ENCODE data around the gene NEUROD2. TPM values are rescaled to one million over a fixed set of nuclear protein-coding genes. Genes with fewer than 3 reads are reported as not detected.

The NEUROD2 gene
- total and polyA plus RNA-seq, 2 of the 13 experiments (the other 11 are each of a cell fraction or from before 2014, with no cell fraction given): not detected

DNA sequence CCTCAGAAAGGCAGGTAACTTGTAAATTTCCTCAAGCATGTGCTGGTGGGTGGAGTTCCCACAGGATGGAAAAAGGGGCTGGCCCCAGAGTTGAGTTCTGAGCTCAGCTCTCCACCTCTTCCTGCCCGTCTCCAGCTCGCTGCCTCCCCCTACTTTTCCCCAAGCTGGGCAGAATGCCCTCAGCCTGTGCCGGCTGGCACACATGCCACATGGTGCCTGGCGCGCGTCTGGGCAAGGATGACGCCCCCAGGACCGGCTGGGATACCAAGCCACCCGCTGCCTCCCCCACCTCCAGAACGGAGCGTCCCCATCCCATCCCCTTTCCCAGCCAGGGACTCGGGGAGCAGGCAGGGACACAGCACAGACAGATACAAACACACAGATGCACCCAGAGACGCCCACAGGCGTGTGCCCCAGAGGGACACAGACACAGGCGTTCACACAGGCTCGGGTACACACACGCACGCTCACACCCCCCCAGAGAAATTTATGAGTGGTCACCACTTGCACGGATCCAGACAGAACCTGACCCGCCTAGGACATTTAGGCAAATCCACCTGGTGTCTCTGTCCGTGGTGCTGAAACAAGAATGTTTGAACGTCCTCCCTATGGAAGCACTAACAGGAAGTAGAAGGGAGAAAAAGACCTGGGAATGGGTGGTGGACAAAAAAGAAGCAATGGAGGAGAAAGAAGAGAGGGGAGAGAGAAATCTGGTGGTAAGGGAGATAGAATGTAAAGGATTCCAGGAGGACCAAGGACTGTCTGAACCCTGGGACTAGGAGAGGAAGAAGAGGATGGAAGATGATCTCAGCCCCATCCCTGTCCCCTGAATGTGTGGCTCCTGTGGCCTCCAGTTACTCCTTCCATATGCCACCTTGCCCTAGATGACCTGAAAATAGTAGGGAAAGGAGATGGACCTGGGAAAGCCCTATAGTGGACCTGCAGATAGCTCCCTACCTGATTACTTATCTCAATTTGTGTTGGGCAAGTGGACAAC, 15.5 kb downstream of the NEUROD2 start (continued):
- TF ChIP-seq, protein P1, sequence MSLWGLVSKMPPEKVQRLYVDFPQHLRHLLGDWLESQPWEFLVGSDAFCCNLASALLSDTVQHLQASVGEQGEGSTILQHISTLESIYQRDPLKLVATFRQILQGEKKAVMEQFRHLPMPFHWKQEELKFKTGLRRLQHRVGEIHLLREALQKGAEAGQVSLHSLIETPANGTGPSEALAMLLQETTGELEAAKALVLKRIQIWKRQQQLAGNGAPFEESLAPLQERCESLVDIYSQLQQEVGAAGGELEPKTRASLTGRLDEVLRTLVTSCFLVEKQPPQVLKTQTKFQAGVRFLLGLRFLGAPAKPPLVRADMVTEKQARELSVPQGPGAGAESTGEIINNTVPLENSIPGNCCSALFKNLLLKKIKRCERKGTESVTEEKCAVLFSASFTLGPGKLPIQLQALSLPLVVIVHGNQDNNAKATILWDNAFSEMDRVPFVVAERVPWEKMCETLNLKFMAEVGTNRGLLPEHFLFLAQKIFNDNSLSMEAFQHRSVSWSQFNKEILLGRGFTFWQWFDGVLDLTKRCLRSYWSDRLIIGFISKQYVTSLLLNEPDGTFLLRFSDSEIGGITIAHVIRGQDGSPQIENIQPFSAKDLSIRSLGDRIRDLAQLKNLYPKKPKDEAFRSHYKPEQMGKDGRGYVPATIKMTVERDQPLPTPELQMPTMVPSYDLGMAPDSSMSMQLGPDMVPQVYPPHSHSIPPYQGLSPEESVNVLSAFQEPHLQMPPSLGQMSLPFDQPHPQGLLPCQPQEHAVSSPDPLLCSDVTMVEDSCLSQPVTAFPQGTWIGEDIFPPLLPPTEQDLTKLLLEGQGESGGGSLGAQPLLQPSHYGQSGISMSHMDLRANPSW (CRISPR knock-in tag; IDR thresholded peaks at IDR 0.05; ENCODE audit: borderline replicate concordance): no peak
- TF ChIP-seq ASH2L (IDR thresholded peaks at IDR 0.05; ENCODE audit: insufficient read length, low read depth, low read length): no peak
- TF ChIP-seq ZNF430 (CRISPR knock-in tag; IDR thresholded peaks at IDR 0.05): peak; percentile 87; the same call in 1 of the 2 replicates
- TF ChIP-seq, protein P2, sequence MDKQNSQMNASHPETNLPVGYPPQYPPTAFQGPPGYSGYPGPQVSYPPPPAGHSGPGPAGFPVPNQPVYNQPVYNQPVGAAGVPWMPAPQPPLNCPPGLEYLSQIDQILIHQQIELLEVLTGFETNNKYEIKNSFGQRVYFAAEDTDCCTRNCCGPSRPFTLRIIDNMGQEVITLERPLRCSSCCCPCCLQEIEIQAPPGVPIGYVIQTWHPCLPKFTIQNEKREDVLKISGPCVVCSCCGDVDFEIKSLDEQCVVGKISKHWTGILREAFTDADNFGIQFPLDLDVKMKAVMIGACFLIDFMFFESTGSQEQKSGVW (CRISPR knock-in tag; IDR thresholded peaks at IDR 0.05; ENCODE audit: borderline replicate concordance): no peak
- no peak; the same call in 1 of the 2 replicates for TF ChIP-seq ZFYVE20 (CRISPR knock-in tag; IDR thresholded peaks at IDR 0.05; ENCODE audit: borderline replicate concordance, low read depth)
- TF ChIP-seq, protein P3, sequence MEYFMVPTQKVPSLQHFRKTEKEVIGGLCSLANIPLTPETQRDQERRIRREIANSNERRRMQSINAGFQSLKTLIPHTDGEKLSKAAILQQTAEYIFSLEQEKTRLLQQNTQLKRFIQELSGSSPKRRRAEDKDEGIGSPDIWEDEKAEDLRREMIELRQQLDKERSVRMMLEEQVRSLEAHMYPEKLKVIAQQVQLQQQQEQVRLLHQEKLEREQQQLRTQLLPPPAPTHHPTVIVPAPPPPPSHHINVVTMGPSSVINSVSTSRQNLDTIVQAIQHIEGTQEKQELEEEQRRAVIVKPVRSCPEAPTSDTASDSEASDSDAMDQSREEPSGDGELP (IDR thresholded peaks at IDR 0.05; ENCODE audit: borderline replicate concordance, low read depth): peak; percentile 51; the same call in 1 of the 2 replicates
- TF ChIP-seq ZNF124 (CRISPR knock-in tag; IDR thresholded peaks at IDR 0.05): peak; percentile 81; the same call in 1 of the 2 replicates
- TF ChIP-seq SOX5 (CRISPR knock-in tag; IDR thresholded peaks at IDR 0.05; ENCODE audit: borderline replicate concordance): peak; percentile 41; the same call in 1 of the 2 replicates
- TF ChIP-seq MTA1 (CRISPR knock-in tag; IDR thresholded peaks at IDR 0.05; ENCODE audit: borderline replicate concordance): no peak
- TF ChIP-seq RFX1 (IDR thresholded peaks at IDR 0.05): no peak
- TF ChIP-seq RARA (CRISPR knock-in tag; IDR thresholded peaks at IDR 0.05): peak; percentile 59
- no peak for TF ChIP-seq ZNF24 (IDR thresholded peaks at IDR 0.05)
- no peak for TF ChIP-seq RBAK (CRISPR knock-in tag; IDR thresholded peaks at IDR 0.05)
- TF ChIP-seq ATAD3A (CRISPR knock-in tag; IDR thresholded peaks at IDR 0.05): no peak
- TF ChIP-seq SP4 (CRISPR knock-in tag; IDR thresholded peaks at IDR 0.05): no peak
- 0 out of 2 replicates have a peak, but pooled peaks have one; percentile 51 for TF ChIP-seq BRCA1 (CRISPR knock-in tag; IDR thresholded peaks at IDR 0.05)
- TF ChIP-seq, protein P4, sequence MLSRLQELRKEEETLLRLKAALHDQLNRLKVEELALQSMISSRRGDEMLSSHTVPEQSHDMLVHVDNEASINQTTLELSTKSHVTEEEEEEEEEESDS (CRISPR knock-in tag; IDR thresholded peaks at IDR 0.05; ENCODE audit: borderline replicate concordance): no peak
- no peak for TF ChIP-seq SOX6 (IDR thresholded peaks at IDR 0.05)
- TF ChIP-seq SOX6 (CRISPR knock-in tag; IDR thresholded peaks at IDR 0.05): no peak
- TF ChIP-seq, protein P5, sequence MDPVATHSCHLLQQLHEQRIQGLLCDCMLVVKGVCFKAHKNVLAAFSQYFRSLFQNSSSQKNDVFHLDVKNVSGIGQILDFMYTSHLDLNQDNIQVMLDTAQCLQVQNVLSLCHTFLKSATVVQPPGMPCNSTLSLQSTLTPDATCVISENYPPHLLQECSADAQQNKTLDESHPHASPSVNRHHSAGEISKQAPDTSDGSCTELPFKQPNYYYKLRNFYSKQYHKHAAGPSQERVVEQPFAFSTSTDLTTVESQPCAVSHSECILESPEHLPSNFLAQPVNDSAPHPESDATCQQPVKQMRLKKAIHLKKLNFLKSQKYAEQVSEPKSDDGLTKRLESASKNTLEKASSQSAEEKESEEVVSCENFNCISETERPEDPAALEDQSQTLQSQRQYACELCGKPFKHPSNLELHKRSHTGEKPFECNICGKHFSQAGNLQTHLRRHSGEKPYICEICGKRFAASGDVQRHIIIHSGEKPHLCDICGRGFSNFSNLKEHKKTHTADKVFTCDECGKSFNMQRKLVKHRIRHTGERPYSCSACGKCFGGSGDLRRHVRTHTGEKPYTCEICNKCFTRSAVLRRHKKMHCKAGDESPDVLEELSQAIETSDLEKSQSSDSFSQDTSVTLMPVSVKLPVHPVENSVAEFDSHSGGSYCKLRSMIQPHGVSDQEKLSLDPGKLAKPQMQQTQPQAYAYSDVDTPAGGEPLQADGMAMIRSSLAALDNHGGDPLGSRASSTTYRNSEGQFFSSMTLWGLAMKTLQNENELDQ (CRISPR knock-in tag; IDR thresholded peaks at IDR 0.05; ENCODE audit: borderline replicate concordance): peak; percentile 63; the same call in 1 of the 2 replicates
- no peak for TF ChIP-seq NFYB (CRISPR knock-in tag; IDR thresholded peaks at IDR 0.05)

All from HepG2 (cell line).